Sciatic nerve (tissue), 2 donors: ENCODE data around the gene TYROBP. TPM values are rescaled to one million over a fixed set of nuclear protein-coding genes. Genes with fewer than 3 reads are reported as not detected.
A peak's percentile ranks its signal among the peaks of the same experiment; 100 is the strongest.
"Not testable (repeated sequence)": the region's sequence is repeated elsewhere in the genome, so short reads cannot be mapped to it uniquely, and the experiment has no call there.

ENCODE experiments used
- ATAC-seq: fragments of 200-7000 bp; cut with Tn5 transposase; one replicate; pipeline ENCODE4 v1.9.1; 2020; ENCODE audit warnings: mild to moderate bottlenecking, moderate library complexity
- DNase-seq: peaks from one replicate; pipeline ENCODE4 v3.0.0-alpha.2; 2020; ENCODE audit warnings: low spot score
- intact Hi-C: fragments of 100-400 bp; cut with DNase I; formaldehyde crosslinking; loops from one replicate; pipeline ENCODE4 v1.14.2; 2022
- total RNA-seq: library from RNA; stranded (reverse); fragmentation: NEBNext Ultra II Directional; extraction: Animal tissue kit (Norgen Biotek cat#: 25700); gene quantifications from one replicate; pipeline ENCODE4 v1.2.1, GENCODE V29; 2021
- donor health status: DM: no; HTN: no; CAD: no.
- donor health status: DM: no; HTN: no; CAD: no.

The TYROBP gene
- total RNA-seq, 1 donor from 2014 or later, result 104 TPM

GRCh38 chr19:35885904-35886303 is 22.2 kb downstream of the TYROBP start:
- DNase-seq (no peak), ATAC-seq (no peak)
- intact Hi-C loops, result no loop called here

DNA sequence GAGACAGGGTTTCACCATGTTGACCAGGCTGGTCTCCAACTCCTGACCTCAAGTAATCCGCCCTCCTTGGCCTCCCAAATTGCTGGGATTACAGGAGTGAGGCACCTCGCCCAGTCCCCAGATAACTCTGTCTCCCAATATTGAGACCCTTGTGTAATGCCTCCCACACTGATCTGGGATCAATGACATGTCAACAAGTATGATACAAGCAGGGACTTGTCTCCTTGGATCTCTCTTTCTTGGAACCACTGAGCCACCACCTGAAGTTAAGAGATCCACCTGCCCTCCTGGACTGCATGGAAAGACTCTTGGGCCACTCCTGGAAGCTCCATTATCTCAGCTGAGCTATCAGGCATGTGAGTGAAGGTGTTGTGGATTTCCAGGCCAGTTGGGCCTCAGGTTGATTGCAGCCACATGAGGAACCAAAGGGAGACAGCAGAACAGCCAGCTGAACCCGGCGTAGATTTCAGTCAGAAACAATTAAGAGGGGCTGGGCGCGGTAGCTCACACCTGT is 22.8 kb downstream of the TYROBP start:
- no peak for ATAC-seq
- intact Hi-C loops, result no loop called here

GRCh38 chr19:35883882-35884281 is 24.2 kb downstream of the TYROBP start:
- ATAC-seq (no peak), DNase-seq (no peak)
- intact Hi-C loops, result no loop called here

More for the DNA sequence above, 22.8 kb downstream of the TYROBP start:
- no peak for DNase-seq

- no peak for DNase-seq
- intact Hi-C loops, result no loop called here
- ATAC-seq, result peak; percentile 54
Observed at GRCh38 chr19:35882114-35882832, 25.8 kb downstream of the TYROBP start.

GRCh38 chr19:35879770-35880317 is 28.3 kb downstream of the TYROBP start:
- ATAC-seq, result peak; percentile 95
- DNase-seq, result peak; percentile 95
- intact Hi-C loops, result loop anchor here (2.0 kb wide), 1 partner anchor 51 kb away; no protein-coding TSS in a partner anchor

- no peak for ATAC-seq
- intact Hi-C loops, result no loop called here
- no peak for DNase-seq
Observed at GRCh38 chr19:35879068-35879467, 29.0 kb downstream of the TYROBP start.

- ATAC-seq (no peak), DNase-seq (no peak)
- intact Hi-C loops, result no loop called here
Observed at GRCh38 chr19:35874392-35874930, 33.6 kb downstream of the TYROBP start.

- intact Hi-C loops, result no loop called here
- no peak for DNase-seq
- no peak for ATAC-seq
Observed at GRCh38 chr19:35872180-35872579, 35.9 kb downstream of the TYROBP start.

GRCh38 chr19:35871611-35872010 is 36.5 kb downstream of the TYROBP start:
- intact Hi-C loops, result no loop called here
- ATAC-seq (no peak), DNase-seq (no peak)

GRCh38 chr19:35870798-35871197 is 37.3 kb downstream of the TYROBP start:
- DNase-seq, result no peak
- intact Hi-C loops, result no loop called here
- no peak for ATAC-seq

DNA sequence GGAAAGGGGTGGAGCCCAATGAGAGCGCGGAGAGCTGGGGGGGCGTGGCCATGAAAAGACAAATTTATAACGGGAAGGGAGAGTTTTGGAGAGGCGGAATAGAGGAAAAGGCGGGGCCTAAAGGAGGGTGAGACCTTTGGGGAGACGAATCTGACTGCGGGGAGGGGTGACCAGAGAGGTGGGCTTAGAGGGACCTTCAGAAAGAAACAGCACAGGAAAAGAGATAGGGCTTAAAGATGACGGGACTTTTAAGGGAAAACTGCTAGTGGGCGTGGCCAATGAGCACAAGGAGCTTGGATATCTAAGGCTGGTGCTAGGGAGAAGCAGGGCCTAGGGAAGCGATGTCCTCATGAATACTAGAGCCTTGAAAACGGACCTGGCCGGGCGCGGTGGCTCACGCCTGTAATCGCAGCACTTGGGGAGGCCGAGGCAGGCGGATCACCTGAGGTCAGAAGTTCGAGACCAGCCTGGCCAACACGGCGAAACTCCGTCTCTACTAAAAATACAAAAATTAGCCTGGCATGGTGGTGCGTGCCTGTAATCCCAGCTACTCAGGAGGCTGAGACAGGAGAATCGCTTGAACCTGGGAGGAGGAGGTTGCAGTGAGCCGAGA is 37.9 kb downstream of the TYROBP start:
- intact Hi-C loops, ATAC-seq: not testable (repeated sequence)

DNA sequence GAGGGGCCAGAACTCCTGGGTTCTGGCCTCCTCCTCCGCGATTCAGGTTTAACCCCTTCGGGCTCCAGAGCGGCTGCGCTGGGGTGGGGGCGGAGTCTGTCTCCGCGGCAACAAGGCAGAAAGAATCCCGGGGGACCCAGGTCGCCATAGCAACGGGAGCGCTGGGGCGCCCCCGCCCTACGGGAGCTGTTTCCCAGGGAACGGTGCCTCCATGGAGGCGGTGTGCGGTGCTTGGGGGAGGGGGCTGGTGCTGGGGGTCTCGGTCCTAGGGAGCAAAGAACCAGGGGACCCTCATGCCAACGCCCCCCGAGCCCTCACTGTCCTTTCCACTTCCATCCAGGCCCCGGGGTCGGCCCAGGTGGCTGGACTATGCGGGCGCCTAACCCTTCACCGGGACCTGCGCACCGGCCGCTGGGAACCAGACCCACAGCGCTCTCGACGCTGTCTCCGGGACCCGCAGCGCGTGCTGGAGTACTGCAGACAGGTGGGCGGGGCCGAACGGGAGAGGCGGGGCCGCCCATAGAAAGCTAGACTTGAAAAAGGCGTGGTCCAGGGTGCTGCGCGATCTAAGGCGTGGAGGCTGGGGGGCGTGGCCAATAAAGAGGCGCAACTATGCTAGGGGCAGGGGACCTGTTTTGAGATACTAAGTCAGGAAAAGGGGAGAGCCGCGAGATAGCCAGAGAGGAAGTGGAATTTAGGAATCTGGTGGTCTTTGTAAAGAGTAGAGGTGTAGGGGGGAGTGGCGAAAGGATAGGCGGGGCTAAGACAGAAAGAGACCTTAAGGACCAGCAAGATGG is 38.6 kb downstream of the TYROBP start:
- DNase-seq (peak; percentile 67), ATAC-seq (peak; percentile 53)
- intact Hi-C loops, result no loop called here

More for the DNA sequence above, 37.9 kb downstream of the TYROBP start:
- DNase-seq, result not testable (repeated sequence)

DNA sequence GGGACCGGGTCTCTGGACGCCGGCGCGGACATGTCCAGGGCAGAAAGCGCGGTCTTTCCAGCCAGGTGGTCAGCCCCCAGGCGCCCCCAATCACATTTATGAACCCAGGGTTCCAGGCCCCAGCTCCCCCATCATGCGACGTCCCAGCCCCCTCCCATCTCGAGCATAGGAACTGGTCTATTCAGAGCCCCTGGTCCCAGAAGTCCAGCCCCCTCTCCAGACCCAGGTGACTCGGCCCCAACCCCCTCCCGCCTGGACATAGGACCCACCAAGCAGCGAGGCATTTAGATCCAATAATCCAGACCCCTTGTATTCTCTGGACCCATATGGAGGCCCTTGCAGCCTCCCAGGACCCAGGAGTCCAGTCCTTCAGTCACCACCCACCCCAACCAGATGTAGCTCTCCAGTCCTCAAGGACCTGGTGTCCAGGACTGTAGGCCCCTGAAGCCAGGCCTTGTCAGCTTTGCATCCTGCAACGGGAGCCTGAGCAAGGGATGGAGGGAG is 39.2 kb downstream of the TYROBP start:
- no peak for DNase-seq
- peak; percentile 19 for ATAC-seq
- intact Hi-C loops, result no loop called here

GRCh38 chr19:35868172-35868822 is 39.8 kb downstream of the TYROBP start, which contains the start of gene APLP1:
APLP1 (plus strand) TSS chr19:35868574; CDS start chr19:35868637, 63 bp downstream.
- intact Hi-C loops, result no loop called here
- peak; percentile 76 for DNase-seq
- peak; percentile 81 for ATAC-seq

GRCh38 chr19:35863018-35863417 is 45.1 kb downstream of the TYROBP start:
- no peak for ATAC-seq
- no peak for DNase-seq
- intact Hi-C loops, result no loop called here

DNA sequence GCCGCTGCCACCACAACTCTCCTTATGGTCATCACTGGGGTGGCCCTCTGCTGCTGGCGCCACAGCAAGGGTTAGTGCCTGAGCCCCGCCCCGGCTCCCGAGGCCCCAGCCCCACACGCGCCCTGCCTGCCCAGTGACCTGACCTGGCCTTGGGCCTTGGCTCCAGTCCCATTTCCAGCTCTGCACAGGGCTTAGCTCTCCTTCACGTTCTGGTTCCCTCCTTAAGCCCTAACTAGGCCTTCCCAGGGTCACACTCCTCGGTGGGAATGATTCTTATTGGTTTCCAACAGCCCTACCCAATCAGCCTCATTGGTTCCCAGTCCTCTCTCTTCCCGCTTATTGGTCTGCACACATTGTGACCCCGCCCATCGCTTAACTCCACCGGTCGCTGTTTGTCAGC is 45.6 kb downstream of the TYROBP start:
- no peak for ATAC-seq

DNA sequence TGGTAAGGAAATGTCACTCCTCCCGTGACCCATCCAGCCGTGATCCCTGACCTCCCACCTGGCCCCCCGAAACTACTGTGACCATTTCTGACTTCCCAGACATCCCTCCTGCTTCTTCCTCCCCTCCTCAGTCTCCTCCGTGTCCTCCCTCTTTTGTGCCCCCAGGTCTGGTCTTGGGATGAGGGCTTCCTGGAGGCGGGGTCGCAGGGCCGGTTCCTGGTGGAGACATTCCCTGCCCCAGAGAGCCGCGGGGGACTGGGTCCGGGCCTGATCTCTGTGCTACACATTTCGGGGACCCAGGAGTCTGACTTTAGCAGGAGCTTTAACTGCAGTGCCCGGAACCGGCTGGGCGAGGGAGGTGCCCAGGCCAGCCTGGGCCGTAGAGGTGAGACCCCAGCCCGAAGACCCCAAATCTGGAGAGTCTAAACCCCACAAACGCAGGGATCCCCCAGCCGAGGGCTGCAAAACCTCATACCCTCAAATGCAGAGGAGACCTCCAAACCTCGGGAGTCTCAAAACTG is 46.4 kb downstream of the TYROBP start:
- no peak for DNase-seq
- ATAC-seq, result no peak
- intact Hi-C loops, result no loop called here

More for the DNA sequence above, 45.6 kb downstream of the TYROBP start:
- DNase-seq, result no peak
- intact Hi-C loops, result no loop called here
